Transverse colon (tissue), 4 donors: ENCODE measurements around the gene RFX1. TPM values are rescaled to one million over a fixed set of nuclear protein-coding genes. Genes with fewer than 3 reads are reported as not detected.

Source experiments
- DNase-seq: peaks from one replicate; pipeline ENCODE4 v3.0.0-alpha.2; 2019
- H3K27ac ChIP-seq, 4 donors: fragments of 200-600 bp; sonication (generic); 2 replicates each; pipeline ENCODE4 v1.5.1; 2016 to 2018; ENCODE audit warnings: inconsistent platforms in 4 of 4
- H3K27me3 ChIP-seq: fragments of 200-600 bp; sonication (generic); 2 replicates; pipeline ENCODE4 v1.5.1; 2017; ENCODE audit warnings: inconsistent platforms
- H3K36me3 ChIP-seq, 4 donors: fragments of 200-600 bp; sonication (generic); 2 replicates each; pipeline ENCODE4 v1.5.1; 2017 to 2019; ENCODE audit warnings: inconsistent platforms in 4 of 4
- H3K4me1 ChIP-seq, 4 donors: fragments of 200-600 bp; sonication (generic); 2 replicates each; pipeline ENCODE4 v1.5.1; 2017 to 2020; ENCODE audit warnings: inconsistent platforms in 4 of 4
- H3K4me3 ChIP-seq, 4 donors: fragments of 200-600 bp; sonication (generic); 1 replicate in 1 of 4; 2 replicates in 3 of 4; pipeline versions ENCODE4 v1.5.1 to v1.6.1; 2017 to 2019; ENCODE audit warnings: inconsistent platforms in 4 of 4
- H3K9me3 ChIP-seq, 2 donors: fragments of 200-600 bp; sonication (generic); 2 replicates each; pipeline ENCODE4 v1.5.1; 2017 to 2019; ENCODE audit warnings: inconsistent platforms in 2 of 2
- EP300 ChIP-seq: sonication (generic); formaldehyde crosslinking; IDR thresholded peaks from one replicate; pipeline ENCODE4 v1.6.1; 2017; ENCODE audit warnings: antibody characterized with exemption, low read depth
- POLR2A ChIP-seq: fragments of 450-650 bp; IDR thresholded peaks from one replicate; pipeline ENCODE4 v1.6.1; 2016; ENCODE audit warnings: antibody characterized with exemption, mild to moderate bottlenecking, moderate library complexity
- POLR2AphosphoS5 ChIP-seq, 3 donors: sonication (generic); formaldehyde crosslinking; IDR thresholded peaks; one replicate each; pipeline ENCODE4 v1.6.1; 2016; ENCODE audit warnings: antibody characterized with exemption in 3 of 3
- WGBS, 2 donors: methylation state at CpG; one replicate each; pipeline ENCODE4 v1.1.5; 2018; ENCODE audit warnings: low coverage in 1 of 2; 5-methylcytosine and 5-hydroxymethylcytosine counted together
- in situ Hi-C, 4 donors: fragments of 200-750 bp; cut with MboI; loops; one replicate each; pipeline versions ENCODE4 v1.15.0 to v1.15.1; 2017; ENCODE audit warnings: low sequenced_read_pairs in 3 of 4, low pct_ligation_motif_present in 1 of 4, low pct_unique_long_range_greater_than_20kb in 1 of 4
- intact Hi-C: fragments of 100-400 bp; cut with DNase I; formaldehyde crosslinking; loops from one replicate; pipeline ENCODE4 v1.15.1; 2023; ENCODE audit warnings: low total_unique reads
- total RNA-seq, 4 donors: library from RNA; depleted of rRNA; stranded (reverse); fragments of >200 nt; gene quantifications; one replicate each; pipeline ENCODE4 v1.1.0, GENCODE V29; 2016
- TF ChIP-seq, protein P1 (sequence below), 5 experiments: fragments of 200-600 bp in 3 of 5; fragments of 450-650 bp in 2 of 5; sonication (generic) in 3 of 5; IDR thresholded peaks; 1 replicate in 2 of 5; 2 replicates in 3 of 5; pipeline ENCODE4 v1.5.1; 2016 to 2017; ENCODE audit warnings: antibody characterized with exemption in 5 of 5, inconsistent platforms in 3 of 5, mild to moderate bottlenecking in 2 of 5, moderate library complexity in 1 of 5

The RFX1 gene
- total RNA-seq, 4 donors from 2014 or later = 3.7 to 9.0 (median 8.1) TPM

DNA sequence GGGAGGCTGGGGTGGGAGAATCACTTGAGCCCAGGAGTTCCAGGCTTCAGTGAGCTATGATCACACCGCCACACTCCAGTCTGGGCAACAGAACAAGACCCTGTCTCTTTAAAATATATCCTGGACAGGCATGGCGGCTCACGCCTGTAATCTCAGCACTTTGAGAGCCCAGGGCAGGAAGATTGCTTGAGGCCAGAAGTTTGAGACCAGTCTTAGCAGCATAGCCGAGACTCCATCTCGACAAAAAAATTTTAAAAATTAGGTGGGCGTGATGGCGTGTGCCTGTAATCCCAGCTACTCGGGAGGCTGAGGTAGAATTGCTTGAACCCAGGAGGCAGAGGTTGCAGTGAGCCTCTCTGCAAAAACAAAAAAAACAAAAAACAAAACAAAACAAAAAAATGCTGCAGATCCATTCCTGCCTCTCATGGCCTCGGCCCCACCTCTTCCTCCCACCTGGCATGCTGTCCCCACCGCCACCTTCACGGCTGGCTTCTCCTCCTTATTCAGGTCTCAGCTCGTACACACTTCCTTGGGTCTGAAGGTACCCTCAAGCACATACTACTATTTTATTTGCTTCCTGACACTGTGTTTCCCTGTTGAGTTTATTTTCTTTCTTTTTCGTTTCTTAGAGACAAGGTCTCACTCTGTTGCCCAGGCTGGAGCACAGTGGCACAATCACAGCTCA, 5.3 kb downstream of the RFX1 start:
- intact Hi-C loops = no loop called here
- Histone ChIP-seq H3K36me3 (no peaks in the 10 kb centered on the region), H3K4me3 (no peak overlapping the region), H3K27me3 (no peaks in the 10 kb centered on the region), H3K4me1 (peaks cover 4 to 35% (median 28%) of the 10 kb centered on the region in 4 donors), H3K9me3 (peaks cover 0 to 4% of the 10 kb centered on the region in 2 donors), H3K27ac (no peak overlapping the region)
- TF ChIP-seq POLR2A (no peak), POLR2AphosphoS5 (IDR thresholded peaks at IDR 0.05) (no peak), EP300 (no peak)
- TF ChIP-seq, protein P1, sequence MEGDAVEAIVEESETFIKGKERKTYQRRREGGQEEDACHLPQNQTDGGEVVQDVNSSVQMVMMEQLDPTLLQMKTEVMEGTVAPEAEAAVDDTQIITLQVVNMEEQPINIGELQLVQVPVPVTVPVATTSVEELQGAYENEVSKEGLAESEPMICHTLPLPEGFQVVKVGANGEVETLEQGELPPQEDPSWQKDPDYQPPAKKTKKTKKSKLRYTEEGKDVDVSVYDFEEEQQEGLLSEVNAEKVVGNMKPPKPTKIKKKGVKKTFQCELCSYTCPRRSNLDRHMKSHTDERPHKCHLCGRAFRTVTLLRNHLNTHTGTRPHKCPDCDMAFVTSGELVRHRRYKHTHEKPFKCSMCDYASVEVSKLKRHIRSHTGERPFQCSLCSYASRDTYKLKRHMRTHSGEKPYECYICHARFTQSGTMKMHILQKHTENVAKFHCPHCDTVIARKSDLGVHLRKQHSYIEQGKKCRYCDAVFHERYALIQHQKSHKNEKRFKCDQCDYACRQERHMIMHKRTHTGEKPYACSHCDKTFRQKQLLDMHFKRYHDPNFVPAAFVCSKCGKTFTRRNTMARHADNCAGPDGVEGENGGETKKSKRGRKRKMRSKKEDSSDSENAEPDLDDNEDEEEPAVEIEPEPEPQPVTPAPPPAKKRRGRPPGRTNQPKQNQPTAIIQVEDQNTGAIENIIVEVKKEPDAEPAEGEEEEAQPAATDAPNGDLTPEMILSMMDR (IDR thresholded peaks at IDR 0.05) = no peak
- in situ Hi-C loops = no loop called here
- no peak for DNase-seq
- 86 to 88% methylated on average over 10 to 13 of the region's 13 CpGs for WGBS, 2 donors

DNA sequence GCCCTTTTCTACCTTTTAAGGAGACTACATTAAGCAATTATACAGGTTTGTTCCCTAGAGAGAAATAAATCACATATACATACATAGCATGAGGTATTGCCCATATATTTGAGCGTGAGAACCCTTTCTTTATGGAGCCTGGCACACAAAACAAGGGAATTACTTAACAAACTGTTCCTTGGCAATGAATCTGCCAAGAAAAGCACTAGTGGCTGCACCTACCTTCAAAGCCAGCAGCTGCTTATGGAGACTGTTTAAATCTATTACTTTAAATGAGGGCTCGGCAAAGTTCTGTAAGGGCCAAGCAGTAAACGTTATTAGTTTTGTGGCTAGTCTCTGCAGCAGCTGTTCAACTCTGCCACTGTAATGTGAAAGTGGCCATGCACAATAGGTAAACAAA, 7.0 kb downstream of the RFX1 start:
- no peak for TF ChIP-seq EP300
- TF ChIP-seq, protein P1 (IDR thresholded peaks at IDR 0.05) = no peak
- TF ChIP-seq POLR2A = no peak
- TF ChIP-seq POLR2AphosphoS5 (IDR thresholded peaks at IDR 0.05) = no peak
- in situ Hi-C loops = no loop called here
- no peaks in the 10 kb centered on the region for H3K36me3 ChIP-seq

DNA sequence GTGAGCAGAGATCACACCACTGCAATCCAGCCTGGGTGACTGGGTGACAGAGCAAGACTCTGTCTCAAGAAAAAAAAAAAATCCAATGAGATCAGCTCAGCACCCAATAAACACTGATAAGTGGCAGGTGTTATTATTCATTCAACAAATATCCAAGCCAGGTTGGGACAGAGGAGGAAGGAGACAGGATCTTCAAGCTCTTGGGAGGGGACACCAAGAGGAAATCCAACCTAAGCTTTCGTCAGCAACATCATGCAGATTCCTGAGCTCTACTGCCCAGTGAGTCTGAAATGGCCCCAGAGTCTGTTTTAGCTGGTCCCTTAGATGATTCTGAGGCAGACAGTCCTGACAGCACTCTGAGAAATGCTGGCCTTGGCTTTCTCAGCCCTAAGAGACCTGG, 7.7 kb downstream of the RFX1 start:
- Histone ChIP-seq H3K4me3 (no peak overlapping the region), H3K9me3 (peaks cover 0 to 4% of the 10 kb centered on the region in 2 donors), H3K36me3 (no peaks in the 10 kb centered on the region), H3K27me3 (no peaks in the 10 kb centered on the region), H3K27ac (no peak overlapping the region), H3K4me1 (peaks cover 7 to 21% (median 12%) of the 10 kb centered on the region in 4 donors)
- in situ Hi-C loops = no loop called here
- WGBS, 2 donors = 95% methylated on average over 1 of the region's 1 CpG; no CpG with 5 or more reads in 1 of the 2 donors
- DNase-seq = no peak
- TF ChIP-seq, protein P1 (IDR thresholded peaks at IDR 0.05) = no peak
- TF ChIP-seq POLR2AphosphoS5 (IDR thresholded peaks at IDR 0.05) (no peak), POLR2A (no peak), EP300 (no peak)
- intact Hi-C loops = no loop called here

More for the DNA sequence above, 7.0 kb downstream of the RFX1 start:
- DNase-seq = no peak
- WGBS, 2 donors = 96% methylated on average over 3 of the region's 3 CpGs
- no peak overlapping the region for H3K4me3 ChIP-seq
- no peaks in the 10 kb centered on the region for H3K27me3 ChIP-seq
- peaks cover 0 to 4% of the 10 kb centered on the region in 2 donors for H3K9me3 ChIP-seq
- intact Hi-C loops = no loop called here
- no peak overlapping the region for H3K27ac ChIP-seq
- peaks cover 7 to 28% (median 18%) of the 10 kb centered on the region in 4 donors for H3K4me1 ChIP-seq

DNA sequence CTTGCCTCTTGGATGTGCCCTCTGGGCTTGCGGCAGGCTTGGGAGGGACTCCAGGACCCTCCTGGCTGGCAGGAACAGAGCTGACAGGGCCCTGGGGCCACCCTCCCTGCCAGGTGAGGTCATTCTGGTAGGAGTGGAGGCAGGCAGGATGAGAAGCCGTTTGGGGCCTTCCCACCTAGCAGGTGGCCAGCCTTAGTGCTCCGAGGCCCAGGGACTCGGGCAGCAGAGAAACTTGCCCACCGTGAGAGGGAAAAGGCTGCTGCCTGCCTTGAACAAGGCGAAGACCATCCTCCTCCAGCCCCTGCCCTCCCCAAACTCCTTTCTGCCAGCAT, 8.5 kb downstream of the RFX1 start:
- no peak for TF ChIP-seq EP300
- no peak for TF ChIP-seq POLR2A
- no peak for TF ChIP-seq POLR2AphosphoS5 (IDR thresholded peaks at IDR 0.05)
- TF ChIP-seq, protein P1 (IDR thresholded peaks at IDR 0.05) = no peak
- DNase-seq = no peak
- in situ Hi-C loops (no loop called here), intact Hi-C loops (no loop called here)
- no peaks in the 10 kb centered on the region for H3K27me3 ChIP-seq
- WGBS, 2 donors = 93% methylated on average over 6 of the region's 6 CpGs; no CpG with 5 or more reads in 1 of the 2 donors
- no peak overlapping the region for H3K27ac ChIP-seq
- H3K9me3 ChIP-seq = peaks cover 0 to 4% of the 10 kb centered on the region in 2 donors
- H3K4me1 ChIP-seq = peaks cover 4 to 13% (median 6%) of the 10 kb centered on the region in 4 donors
- no peak overlapping the region for H3K4me3 ChIP-seq
- H3K36me3 ChIP-seq = peaks cover 0 to 2% (median 0%) of the 10 kb centered on the region in 4 donors
